ENCODE measurements around the gene ISM1. TPM values are rescaled to one million over a fixed set of nuclear protein-coding genes. Genes with fewer than 3 reads are reported as not detected.
A peak's percentile ranks its signal among the peaks of the same experiment; 100 is the strongest.

The ISM1 gene
- total and polyA plus RNA-seq, 2 of the 13 experiments (the other 11 are each of a cell fraction or from before 2014, with no cell fraction given), result 0.40 to 1.4 TPM

- TF ChIP-seq ZNF558 (CRISPR knock-in tag; IDR thresholded peaks at IDR 0.05; ENCODE audit: borderline replicate concordance), result no peak
- TF ChIP-seq ZBTB39 (CRISPR knock-in tag; IDR thresholded peaks at IDR 0.05), result no peak
- no peak for TF ChIP-seq YEATS4 (CRISPR knock-in tag; IDR thresholded peaks at IDR 0.05; ENCODE audit: borderline replicate concordance)
- TF ChIP-seq ZNF337 (CRISPR knock-in tag; IDR thresholded peaks at IDR 0.05; ENCODE audit: borderline replicate concordance, low read depth), result no peak
- no peak for TF ChIP-seq FOXK1 (CRISPR knock-in tag; IDR thresholded peaks at IDR 0.05; ENCODE audit: borderline replicate concordance, low read depth)
- peak; percentile 40; the same call in 1 of the 2 replicates for TF ChIP-seq MEIS1 (CRISPR knock-in tag; IDR thresholded peaks at IDR 0.05; ENCODE audit: borderline replicate concordance)
- peak; percentile 83 for TF ChIP-seq ZNF18 (CRISPR knock-in tag; IDR thresholded peaks at IDR 0.05; ENCODE audit: insufficient replicate concordance)
- no peak for TF ChIP-seq SMC3 (IDR thresholded peaks at IDR 0.05; ENCODE audit: low read length)
- TF ChIP-seq ZMAT5 (CRISPR knock-in tag; IDR thresholded peaks at IDR 0.05; ENCODE audit: borderline replicate concordance, low read depth), result no peak
- TF ChIP-seq ZNF331 (CRISPR knock-in tag; IDR thresholded peaks at IDR 0.05), result peak; percentile 31; the same call in 1 of the 2 replicates
- TF ChIP-seq KLF11 (CRISPR knock-in tag; IDR thresholded peaks at IDR 0.05), result peak; percentile 82
- no peak for TF ChIP-seq SMYD3 (CRISPR knock-in tag; IDR thresholded peaks at IDR 0.05)
- TF ChIP-seq ZNF230 (CRISPR knock-in tag; IDR thresholded peaks at IDR 0.05), result 0 out of 2 replicates have a peak, but pooled peaks have one; percentile 51
- TF ChIP-seq ZNF253 (CRISPR knock-in tag; IDR thresholded peaks at IDR 0.05; ENCODE audit: borderline replicate concordance), result peak; percentile 96; the same call in 1 of the 2 replicates
- no peak for TF ChIP-seq ZNF550 (CRISPR knock-in tag; IDR thresholded peaks at IDR 0.05; ENCODE audit: borderline replicate concordance)
- TF ChIP-seq RNF2 (conservative IDR thresholded peaks at IDR 0.05; ENCODE audit: low read depth), result peak; percentile 84; the same call in 1 of the 2 replicates
- peak; percentile 81; the same call in 1 of the 2 replicates for TF ChIP-seq ZNF546 (CRISPR knock-in tag; conservative IDR thresholded peaks at IDR 0.05)
- no peak for TF ChIP-seq KDM1A (CRISPR knock-in tag; IDR thresholded peaks at IDR 0.05)
- TF ChIP-seq ZMAT3 (CRISPR knock-in tag; conservative IDR thresholded peaks at IDR 0.05), result peak; percentile 98
- peak; percentile 98; the same call in 1 of the 2 replicates for TF ChIP-seq ZNF232 (CRISPR knock-in tag; IDR thresholded peaks at IDR 0.05; ENCODE audit: borderline replicate concordance)
- TF ChIP-seq TGIF2 (CRISPR knock-in tag; IDR thresholded peaks at IDR 0.05), result peak; percentile 75
- TF ChIP-seq MED1 (CRISPR knock-in tag; IDR thresholded peaks at IDR 0.05), result peak; percentile 39; the same call in 1 of the 2 replicates
- TF ChIP-seq MED13 (CRISPR knock-in tag; IDR thresholded peaks at IDR 0.05), result peak; percentile 91
- peak; percentile 46 for TF ChIP-seq ONECUT2 (CRISPR knock-in tag; IDR thresholded peaks at IDR 0.05)
- peak; percentile 88 for TF ChIP-seq ZNF547 (CRISPR knock-in tag; IDR thresholded peaks at IDR 0.05)
- TF ChIP-seq SIX4 (CRISPR knock-in tag; IDR thresholded peaks at IDR 0.05), result no peak; the same call in 1 of the 2 replicates
- 0 out of 2 replicates have a peak, but pooled peaks have one; percentile 9 for TF ChIP-seq ZNF629 (CRISPR knock-in tag; conservative IDR thresholded peaks at IDR 0.05)
Observed at GRCh38 chr20:13220194-13220903, 725 bp upstream of the ISM1 start (continued).

Data from HepG2 (cell line).